ENCODE data around the gene CNTNAP2.

GRCh38 chr7:147990942-147991341 lies 1874.3 kb downstream of the CNTNAP2 start:
- TF ChIP-seq, protein P1, sequence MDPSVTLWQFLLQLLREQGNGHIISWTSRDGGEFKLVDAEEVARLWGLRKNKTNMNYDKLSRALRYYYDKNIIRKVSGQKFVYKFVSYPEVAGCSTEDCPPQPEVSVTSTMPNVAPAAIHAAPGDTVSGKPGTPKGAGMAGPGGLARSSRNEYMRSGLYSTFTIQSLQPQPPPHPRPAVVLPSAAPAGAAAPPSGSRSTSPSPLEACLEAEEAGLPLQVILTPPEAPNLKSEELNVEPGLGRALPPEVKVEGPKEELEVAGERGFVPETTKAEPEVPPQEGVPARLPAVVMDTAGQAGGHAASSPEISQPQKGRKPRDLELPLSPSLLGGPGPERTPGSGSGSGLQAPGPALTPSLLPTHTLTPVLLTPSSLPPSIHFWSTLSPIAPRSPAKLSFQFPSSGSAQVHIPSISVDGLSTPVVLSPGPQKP (IDR thresholded peaks at IDR 0.05; ENCODE audit: borderline replicate concordance, low read depth, low read length): no peak
- TF ChIP-seq, protein P2, sequence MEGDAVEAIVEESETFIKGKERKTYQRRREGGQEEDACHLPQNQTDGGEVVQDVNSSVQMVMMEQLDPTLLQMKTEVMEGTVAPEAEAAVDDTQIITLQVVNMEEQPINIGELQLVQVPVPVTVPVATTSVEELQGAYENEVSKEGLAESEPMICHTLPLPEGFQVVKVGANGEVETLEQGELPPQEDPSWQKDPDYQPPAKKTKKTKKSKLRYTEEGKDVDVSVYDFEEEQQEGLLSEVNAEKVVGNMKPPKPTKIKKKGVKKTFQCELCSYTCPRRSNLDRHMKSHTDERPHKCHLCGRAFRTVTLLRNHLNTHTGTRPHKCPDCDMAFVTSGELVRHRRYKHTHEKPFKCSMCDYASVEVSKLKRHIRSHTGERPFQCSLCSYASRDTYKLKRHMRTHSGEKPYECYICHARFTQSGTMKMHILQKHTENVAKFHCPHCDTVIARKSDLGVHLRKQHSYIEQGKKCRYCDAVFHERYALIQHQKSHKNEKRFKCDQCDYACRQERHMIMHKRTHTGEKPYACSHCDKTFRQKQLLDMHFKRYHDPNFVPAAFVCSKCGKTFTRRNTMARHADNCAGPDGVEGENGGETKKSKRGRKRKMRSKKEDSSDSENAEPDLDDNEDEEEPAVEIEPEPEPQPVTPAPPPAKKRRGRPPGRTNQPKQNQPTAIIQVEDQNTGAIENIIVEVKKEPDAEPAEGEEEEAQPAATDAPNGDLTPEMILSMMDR (conservative IDR thresholded peaks at IDR 0.05; ENCODE audit: low read depth, low read length): no peak
- TF ChIP-seq POLR2A (IDR thresholded peaks at IDR 0.05; ENCODE audit: low read depth, low read length): no peak
- TF ChIP-seq BHLHE40 (IDR thresholded peaks at IDR 0.05; ENCODE audit: low read depth, low read length): no peak
- TF ChIP-seq MAFK (IDR thresholded peaks at IDR 0.05; ENCODE audit: low read depth, low read length): no peak
- no peak for TF ChIP-seq SMC3 (IDR thresholded peaks at IDR 0.05; ENCODE audit: low read depth, low read length)
